G401 (cell line): Measurements from ENCODE around the gene KDM6A. TPM values are rescaled to one million over a fixed set of nuclear protein-coding genes. Genes with fewer than 3 reads are reported as not detected.
"Not testable (repeated sequence)": the region's sequence is repeated elsewhere in the genome, so short reads cannot be mapped to it uniquely, and the experiment has no call there.

Experiments
- DNase-seq: peaks from one replicate; pipeline ENCODE4 v3.0.0-alpha.2; 2015; ENCODE audit warnings: low spot score
- in situ Hi-C: cut with HindIII; loops from 2 replicates; pipeline ENCODE4 v1.10.0; 2016; ENCODE audit warnings: low sequenced_read_pairs, mixed read lengths
- total RNA-seq: library from RNA; depleted of rRNA; stranded (reverse); fragments of >200 nt; shearing (Covaris generic); gene quantifications from 2 replicates; pipeline ENCODE4 v1.2.3, GENCODE V29; 2014

The KDM6A gene
- total RNA-seq, 1 experiment from 2014 or later = 17.3 TPM

DNA sequence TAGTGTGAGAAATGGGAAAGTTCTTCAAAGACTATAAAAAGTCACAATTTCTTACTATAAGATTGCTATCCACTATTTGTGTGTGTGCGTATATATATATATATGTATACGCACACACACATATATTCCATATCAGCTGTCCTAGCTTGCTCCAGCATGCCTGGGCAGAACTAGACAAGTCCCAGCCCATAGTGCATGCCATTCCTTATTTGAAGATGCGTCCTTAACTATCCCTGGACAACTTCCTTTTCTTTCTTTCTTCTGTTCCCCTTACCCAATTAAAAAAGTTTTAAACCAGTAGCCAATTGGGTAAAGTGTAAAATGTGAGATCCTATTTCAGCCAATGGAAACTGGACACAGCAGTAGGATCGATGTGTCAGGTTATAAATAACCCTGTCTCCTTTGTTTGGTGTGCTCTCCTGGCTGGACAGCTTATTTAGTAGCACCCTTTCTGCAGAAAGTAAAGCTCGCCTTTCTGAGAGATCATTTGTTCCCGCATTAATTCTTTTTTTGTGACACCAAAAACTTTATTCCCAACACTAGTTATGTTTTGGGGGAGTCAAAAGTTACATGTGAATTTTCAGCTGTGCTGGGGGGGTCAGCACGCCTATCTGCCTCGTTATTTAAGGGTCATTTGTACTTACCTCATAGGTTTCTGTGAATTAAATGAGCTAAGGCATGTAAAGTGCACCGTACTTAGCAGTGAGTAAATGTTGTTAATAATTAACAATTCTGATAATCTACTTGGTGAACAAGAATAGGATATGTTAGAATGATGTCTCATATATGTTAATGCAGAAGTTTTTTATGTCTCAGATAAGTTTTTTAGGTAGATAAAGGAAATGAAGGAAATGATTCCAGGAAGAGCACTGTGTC, 40.9 kb downstream of the KDM6A start:
- in situ Hi-C loops = no loop called here

DNA sequence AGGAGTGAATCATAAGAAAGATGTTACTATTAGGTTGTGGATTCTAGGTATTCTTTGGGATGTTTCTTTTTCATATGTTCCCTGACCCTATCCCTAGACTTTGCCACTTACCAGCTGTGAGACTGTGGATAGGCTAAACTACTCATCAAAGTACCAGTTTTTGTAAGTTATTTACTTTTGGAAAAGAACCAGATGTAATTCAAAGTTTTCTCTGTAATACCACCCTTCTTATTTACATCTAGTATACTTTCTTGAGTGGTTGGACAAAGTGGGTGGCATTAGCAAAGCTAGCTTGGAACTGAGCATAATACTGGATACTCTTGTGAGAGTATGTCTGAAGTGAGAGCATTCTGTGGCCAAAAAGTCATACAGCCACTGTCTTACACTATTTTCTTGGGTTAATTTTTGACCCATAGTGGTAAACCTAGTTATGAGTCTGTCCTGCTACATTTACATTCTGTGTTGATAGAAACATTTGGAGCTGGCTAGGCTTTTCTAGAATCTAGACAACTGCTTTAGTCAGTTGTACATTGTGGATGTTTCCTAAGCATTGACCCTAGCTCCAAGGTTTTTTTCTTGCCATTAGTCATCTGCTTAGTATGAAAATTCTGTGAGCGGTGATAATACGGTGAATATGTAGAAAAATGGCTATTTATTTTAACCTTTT, 41.7 kb downstream of the KDM6A start:
- in situ Hi-C loops = no loop called here
- DNase-seq = no peak

More for the DNA sequence above, 40.9 kb downstream of the KDM6A start:
- no peak for DNase-seq

DNA sequence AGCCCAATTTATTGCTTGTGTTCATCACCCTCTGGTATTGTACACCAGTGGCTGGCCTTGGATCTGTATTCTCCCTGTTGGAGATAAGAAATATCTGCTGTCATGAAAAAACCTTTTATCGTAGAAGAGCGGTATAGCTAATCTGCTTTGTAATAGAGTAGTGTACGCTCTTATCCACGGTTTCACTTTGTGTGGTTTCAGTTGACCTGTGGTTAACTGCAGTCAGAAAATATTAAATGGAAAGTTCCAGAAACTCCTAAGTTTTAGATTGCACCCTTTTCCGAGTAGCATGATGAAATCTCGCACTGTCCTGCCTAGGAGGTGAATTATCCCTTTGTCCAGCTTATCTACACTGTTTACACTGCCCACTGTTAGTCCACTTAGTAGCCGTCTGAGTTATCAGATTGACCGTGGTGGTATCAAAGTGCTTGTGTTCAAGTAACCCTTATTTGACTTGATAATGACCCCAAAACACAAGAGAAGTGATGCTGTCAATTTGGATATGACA, 42.4 kb downstream of the KDM6A start:
- no peak for DNase-seq
- in situ Hi-C loops = no loop called here

DNA sequence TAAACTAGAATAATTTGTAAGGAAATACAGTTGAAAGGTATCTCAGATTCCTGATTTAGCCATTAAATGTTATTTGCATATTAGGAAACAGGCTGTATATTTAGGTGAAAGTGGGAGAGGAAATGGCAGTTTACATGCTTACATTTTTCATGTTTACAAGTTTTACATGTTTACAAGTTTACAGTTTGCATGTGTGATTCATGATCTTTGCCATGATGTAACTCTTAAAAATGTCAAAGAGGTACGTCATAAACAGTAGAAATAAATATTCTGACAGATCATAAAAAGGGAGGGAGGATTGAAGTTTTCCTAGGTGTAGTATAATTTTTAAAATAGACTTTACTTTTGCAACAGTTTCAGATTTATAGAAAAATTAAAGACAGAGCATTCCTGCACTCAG, 45.7 kb downstream of the KDM6A start:
- in situ Hi-C loops = no loop called here
- no peak for DNase-seq

DNA sequence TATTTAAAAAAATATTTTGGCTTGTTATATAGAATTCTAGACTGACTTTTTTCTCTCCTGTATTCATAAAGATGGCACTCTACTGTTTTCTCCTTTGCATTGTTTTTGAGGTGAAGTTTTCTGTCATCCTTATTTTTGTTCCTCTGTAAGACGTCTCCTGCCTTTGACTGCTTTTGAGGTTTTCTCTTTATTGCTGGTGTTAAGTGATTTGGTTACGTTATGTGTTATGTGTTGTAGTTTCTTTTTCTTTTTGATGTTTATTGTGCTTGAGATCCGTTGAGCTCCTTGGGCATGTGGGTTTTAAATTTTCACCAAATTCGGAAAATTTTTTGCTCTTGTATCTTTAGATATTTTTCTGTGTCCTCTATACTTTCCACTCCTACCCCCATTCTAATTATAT, 50.0 kb downstream of the KDM6A start:
- DNase-seq = no peak
- in situ Hi-C loops = no loop called here

DNA sequence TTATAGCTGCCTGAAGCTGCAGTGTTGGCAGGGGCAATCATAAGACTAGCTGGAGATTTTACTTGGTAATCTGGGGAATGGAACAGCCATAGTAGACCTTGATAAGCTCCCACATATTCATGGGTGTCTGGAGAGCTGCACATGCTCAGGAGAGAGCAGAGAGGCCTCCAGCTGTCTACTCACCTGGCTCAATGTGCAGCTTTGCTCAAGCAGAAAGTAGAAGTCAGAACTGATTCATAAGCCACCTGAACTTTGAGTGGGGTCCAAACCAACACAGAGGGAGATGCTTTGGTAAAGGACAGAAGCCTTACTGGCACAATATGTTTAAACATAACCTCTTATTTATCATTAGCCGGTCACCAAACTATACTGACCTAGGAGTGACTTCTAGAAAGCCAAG, 54.4 kb downstream of the KDM6A start:
- DNase-seq = peak; percentile 27
- in situ Hi-C loops = no loop called here

DNA sequence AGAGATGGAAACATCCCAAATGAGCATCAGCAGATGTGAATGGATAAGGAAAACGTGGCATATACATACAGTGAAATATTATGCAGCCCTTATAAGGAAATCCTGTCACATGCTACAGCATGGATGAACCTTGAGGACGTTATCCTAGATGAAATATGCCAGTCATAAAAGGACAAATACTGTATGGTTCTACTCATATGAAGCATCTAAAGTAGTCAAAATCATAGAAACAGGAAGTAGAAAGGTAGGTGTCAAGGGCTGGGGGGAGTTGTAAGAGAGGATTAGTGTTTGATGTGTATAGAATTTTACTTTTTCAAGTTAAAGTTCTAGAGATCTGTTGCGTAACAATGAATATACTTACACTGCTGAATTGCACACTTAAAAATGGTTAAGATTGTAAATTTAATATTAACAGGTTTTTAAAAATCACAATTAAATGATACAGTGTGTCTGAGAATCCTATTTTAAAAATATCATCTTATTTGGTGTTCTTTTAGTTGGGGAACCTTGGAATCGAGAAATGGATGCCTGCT, 58.5 kb downstream of the KDM6A start:
- no peak for DNase-seq
- in situ Hi-C loops = no loop called here

DNA sequence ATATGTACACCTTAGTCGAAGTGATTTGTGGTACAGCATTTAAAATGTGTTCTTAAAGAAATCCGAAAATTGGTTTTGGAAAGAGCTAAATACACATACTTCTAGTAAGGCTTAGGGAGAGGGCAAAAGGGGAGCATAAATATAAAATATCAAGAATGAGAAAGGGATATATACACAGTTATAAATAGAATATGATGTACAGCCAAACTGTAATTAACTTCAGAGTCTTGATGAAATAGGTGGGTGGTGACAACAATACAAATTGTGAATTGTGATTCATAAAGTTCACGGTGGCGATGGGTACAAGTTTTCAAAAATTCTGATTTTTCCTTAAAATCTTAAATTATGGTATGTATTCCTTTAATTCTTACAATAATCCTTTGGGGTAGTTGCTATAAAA, 62.2 kb downstream of the KDM6A start:
- in situ Hi-C loops = no loop called here

DNA sequence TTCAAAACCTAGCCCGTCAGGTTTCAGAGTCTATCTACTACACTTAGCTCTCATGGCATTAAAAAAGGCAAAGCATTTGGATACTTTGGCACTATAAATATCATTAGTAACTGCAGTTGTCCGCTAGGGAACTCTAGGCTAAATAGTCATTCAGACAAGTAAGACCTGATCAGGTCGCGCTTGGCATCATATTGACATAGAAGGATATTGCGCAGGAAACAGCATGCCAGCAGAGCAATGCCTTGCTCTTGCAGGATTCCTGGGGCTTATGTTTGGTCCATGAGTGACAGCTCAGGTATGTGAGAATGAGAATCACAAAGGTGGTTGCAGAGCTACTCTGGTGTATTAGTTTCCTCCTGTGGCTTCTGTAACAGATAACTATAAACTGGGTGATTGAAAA, 62.7 kb downstream of the KDM6A start:
- in situ Hi-C loops = no loop called here
- DNase-seq = no peak

More for the DNA sequence above, 62.2 kb downstream of the KDM6A start:
- DNase-seq = no peak

DNA sequence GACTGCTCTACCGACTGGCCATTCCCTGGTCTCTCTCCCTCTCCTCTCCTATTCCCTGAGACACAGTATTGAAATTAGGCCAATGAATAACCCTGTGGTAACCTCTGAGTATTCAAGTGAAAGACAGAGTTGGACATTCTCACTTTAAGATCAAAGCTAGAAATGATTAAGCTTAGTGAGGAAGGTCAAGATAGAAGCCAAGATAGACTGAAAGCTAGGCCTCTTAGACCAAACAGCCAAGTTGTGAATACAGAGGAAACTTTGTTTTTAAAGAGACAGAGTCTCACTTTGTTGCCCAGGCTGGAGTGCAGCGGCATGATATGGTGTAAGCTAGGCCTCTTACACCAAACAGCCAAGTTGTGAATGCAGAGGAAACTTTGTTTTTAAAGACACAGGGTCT, 64.6 kb downstream of the KDM6A start:
- in situ Hi-C loops = no loop called here
- no peak for DNase-seq

DNA sequence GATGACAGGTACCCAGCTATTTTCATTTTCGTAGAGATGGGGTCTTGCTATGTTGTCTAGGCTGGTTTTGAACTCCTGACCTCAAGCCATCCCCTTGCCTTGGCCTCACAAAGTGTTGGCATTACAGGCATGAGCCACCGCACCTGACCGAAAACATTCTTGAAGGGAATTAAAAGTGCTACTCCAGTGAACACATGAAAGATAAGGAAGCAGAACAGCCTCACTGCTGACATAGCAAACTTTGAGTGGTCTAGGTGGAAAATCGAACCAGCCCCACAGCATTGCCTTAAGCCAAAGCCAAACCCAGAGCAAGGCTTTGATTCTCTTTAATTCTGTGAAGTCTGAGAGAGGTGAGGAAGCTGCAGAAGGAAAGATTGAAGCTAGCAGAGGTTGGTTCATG, 65.1 kb downstream of the KDM6A start:
- in situ Hi-C loops = no loop called here
- DNase-seq = no peak

DNA sequence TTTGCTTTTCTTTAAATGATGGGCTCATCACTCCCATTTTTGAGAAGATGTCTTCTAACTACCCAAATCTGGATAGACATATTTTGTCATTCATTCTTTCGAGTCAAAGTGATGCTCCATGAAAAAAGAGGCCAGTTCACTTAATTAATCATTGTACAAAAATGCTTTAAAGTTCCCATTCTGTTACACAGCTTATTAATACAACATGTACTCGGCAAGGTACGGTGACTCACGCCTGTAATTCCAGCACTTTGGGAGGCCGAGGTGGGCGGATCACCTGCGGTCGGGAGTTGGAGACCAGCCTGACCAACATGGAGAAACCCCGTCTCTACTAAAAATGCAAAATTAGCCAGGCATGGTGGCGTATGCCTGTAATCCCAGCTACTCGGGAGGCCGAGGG, 67.6 kb downstream of the KDM6A start:
- in situ Hi-C loops, DNase-seq: not testable (repeated sequence)

DNA sequence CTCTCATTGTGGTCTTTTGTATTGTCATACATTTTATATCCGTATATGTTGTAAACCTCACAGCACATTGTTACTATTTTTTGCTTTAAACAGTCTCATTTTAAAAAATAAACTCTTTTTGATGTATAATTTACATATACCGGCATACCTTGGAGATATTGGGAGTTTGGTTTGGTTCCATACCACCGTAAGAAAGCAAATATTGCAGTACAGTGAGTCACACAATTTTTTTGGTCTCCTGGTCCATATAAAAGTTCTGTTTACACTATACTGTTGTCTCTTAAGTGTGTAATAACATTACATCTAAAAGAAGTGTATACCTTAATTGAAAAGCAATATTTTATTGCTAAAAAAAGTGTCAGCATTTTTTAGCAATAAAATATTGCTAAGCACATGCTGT, 70.0 kb downstream of the KDM6A start:
- in situ Hi-C loops = no loop called here
- DNase-seq = no peak

DNA sequence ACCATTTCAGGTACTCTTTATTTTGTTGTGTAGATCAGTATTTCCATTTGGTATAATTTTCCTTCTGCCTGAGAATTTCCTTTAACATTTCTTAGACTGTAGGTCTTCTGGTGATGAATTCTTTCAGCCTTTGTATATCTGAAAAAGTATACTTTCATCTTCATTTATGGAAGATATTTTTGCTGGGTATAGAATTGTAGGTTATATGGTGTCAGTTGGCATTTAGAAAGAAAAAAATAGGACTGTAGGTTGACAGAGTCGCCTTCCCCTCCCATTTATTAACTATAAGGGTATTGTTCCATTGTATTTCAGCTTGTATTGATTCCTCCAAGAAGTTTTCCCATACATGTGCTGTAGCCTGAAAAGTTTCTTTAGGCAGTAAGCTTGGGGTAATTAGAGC, 71.9 kb downstream of the KDM6A start:
- in situ Hi-C loops = no loop called here
- DNase-seq = no peak

DNA sequence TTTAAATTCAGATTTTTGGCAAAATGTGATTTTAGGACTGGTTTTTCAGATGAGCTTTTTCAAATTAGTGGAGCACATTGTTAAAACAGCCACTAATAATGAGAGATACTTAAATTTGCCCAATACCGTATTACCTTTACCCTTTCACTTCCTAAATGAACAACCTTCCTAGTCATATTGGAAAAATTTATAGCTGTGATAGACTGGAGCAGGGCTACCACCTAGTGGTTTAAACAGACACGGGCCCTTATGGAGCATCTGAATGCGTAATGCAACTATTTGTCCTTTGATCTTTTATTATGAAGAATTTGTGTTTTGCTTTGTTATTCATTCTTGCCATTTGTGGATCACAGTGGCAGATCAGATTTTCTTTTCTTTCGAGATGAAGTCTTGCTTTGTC, 72.7 kb downstream of the KDM6A start:
- in situ Hi-C loops = no loop called here
- DNase-seq = no peak

DNA sequence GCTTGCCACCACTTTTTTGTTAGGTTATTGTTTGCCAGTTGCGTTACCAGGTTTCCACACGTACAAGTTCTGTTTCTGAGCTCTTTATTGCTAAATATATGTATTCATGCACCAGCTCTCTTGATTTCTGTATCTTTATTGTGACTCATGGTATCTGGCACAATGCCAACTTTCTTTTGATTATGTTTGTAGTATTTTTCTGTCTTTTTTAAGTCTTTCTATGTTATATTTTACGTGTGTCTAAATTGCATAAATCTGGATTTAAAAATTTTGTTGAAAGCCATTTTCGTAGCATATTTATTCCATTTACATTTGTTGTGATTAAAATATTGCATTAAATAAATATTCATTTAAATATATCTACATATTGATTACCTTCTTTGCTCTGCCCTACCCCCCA, 73.8 kb downstream of the KDM6A start:
- in situ Hi-C loops = no loop called here
- DNase-seq = no peak

DNA sequence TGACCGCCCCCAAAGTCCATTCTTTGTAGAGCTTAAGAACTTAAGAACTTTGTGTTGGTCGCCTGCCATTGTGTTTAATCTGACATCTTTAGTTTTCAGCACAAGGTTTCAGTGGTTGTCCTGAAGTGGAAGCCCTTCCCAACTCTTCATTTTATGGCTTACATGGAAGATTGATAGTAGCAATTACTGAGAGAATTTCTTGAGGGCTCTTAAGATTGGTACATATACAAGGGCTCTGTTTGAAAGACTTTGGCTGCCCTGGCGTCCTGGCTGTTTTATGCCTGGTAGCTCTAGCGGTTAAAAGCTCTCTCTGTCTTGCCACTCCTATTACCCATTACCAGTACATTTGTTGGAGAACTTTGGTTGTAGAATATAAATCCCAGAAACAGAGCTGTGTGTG, 75.0 kb downstream of the KDM6A start:
- in situ Hi-C loops = no loop called here
- DNase-seq = no peak

DNA sequence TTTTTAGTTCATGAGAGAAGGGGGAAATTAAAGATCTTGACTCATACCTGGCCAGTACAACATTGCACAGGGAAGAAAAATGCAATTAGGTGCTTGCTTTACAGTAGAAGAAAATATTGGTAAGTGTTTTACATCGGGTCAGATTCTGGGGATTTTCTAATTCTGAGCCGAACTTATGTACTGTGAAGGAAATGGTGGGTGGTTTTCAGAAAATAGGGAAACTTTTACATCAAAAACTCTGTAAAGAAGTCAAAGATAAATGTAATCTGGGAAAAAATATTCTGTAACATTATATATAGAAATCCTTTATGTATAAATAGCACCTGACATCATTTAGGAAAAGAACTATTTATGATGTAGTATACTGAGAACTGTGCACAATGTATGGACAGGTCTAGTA, 75.4 kb downstream of the KDM6A start:
- DNase-seq = no peak
- in situ Hi-C loops = no loop called here

DNA sequence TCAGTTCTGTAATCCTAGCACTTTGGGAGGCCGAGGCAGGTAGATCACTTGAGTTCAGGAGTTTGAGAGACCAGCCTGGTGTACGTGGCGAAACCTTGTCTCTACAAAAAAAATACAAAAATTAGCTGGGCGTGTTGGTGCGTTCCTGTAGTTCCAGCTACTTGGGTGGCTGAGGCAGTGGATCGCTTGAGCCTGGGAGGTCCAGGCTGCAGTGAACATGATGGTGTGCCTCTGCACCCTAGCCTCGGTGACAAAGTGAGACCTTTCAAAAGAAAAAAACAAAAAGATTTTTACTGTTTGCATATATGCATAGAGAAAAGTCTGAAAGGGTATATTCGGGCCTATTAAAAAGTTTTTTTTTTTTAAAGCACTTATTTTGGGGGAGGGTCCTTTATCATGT, 76.1 kb downstream of the KDM6A start:
- in situ Hi-C loops = no loop called here
- DNase-seq = no peak
